Astrocyte (in vitro differentiated cells and primary cell): ENCODE results near the gene YTHDF1. TPM values are rescaled to one million over a fixed set of nuclear protein-coding genes. Genes with fewer than 3 reads are reported as not detected.

Experiments used
- DNase-seq: peaks from one replicate; pipeline ENCODE4 v3.0.0-alpha.2; 2010; ENCODE audit warnings: low read depth
- FAIRE-seq: peaks from 2 replicates; lab custom pipeline; 2011; peaks lifted over from hg19 to GRCh38; lab: Jason Lieb, UNC
- H2AFZ ChIP-seq: 2 replicates; pipeline ENCODE4 v1.6.0; 2012; ENCODE audit warnings: low read depth, low read length, inconsistent platforms
- H3K27ac ChIP-seq: 2 replicates; pipeline ENCODE4 v1.5.1; 2011; ENCODE audit warnings: low read depth, low read length, inconsistent platforms
- H3K27me3 ChIP-seq: 2 replicates; pipeline ENCODE4 v1.6.0; 2011; ENCODE audit warnings: low read length, inconsistent platforms; ENCODE audit not compliant: insufficient read depth
- H3K36me3 ChIP-seq: 2 replicates; pipeline ENCODE4 v1.5.1; 2011; ENCODE audit warnings: low read length, inconsistent platforms; ENCODE audit not compliant: insufficient read depth
- H3K4me1 ChIP-seq: 2 replicates; pipeline ENCODE4 v1.5.1; 2011; ENCODE audit warnings: low read length, inconsistent platforms; ENCODE audit not compliant: insufficient read depth
- H3K4me2 ChIP-seq: 2 replicates; pipeline ENCODE4 v1.6.0; 2012; ENCODE audit warnings: low read length, inconsistent platforms
- H3K4me3 ChIP-seq: 2 replicates; pipeline ENCODE4 v1.5.1; 2011; ENCODE audit warnings: low read depth, mild to moderate bottlenecking, low read length, inconsistent platforms; ENCODE audit not compliant: insufficient read depth
- H3K79me2 ChIP-seq: 2 replicates; pipeline ENCODE4 v1.6.0; 2012; ENCODE audit warnings: mild to moderate bottlenecking, low read length, inconsistent platforms; ENCODE audit not compliant: insufficient read depth
- H3K9ac ChIP-seq: 2 replicates; pipeline ENCODE4 v1.6.0; 2012; ENCODE audit warnings: mild to moderate bottlenecking, low read length, inconsistent platforms
- H3K9me3 ChIP-seq: 2 replicates; pipeline ENCODE4 v1.5.1; 2012; ENCODE audit warnings: low read depth, mild to moderate bottlenecking, low read length, inconsistent platforms; ENCODE audit not compliant: insufficient read depth
- H4K20me1 ChIP-seq: 2 replicates; pipeline ENCODE4 v1.6.0; 2012; ENCODE audit warnings: low read length, inconsistent platforms; ENCODE audit not compliant: insufficient read depth
- H3K27ac Mint-ChIP-seq: one replicate; pipeline ENCODE4 v1.8.0; 2021; ENCODE audit warnings: mild to moderate bottlenecking, mixed read lengths; ENCODE audit not compliant: unreplicated experiment
- H3K27me3 Mint-ChIP-seq: one replicate; pipeline ENCODE4 v1.8.0; 2021; ENCODE audit warnings: low read depth, mixed read lengths; ENCODE audit not compliant: unreplicated experiment
- H3K36me3 Mint-ChIP-seq: one replicate; pipeline ENCODE4 v1.8.0; 2021; ENCODE audit warnings: low read depth, mixed read lengths; ENCODE audit not compliant: unreplicated experiment
- H3K4me1 Mint-ChIP-seq: one replicate; pipeline ENCODE4 v1.8.0; 2021; ENCODE audit warnings: low read depth, mixed read lengths; ENCODE audit not compliant: unreplicated experiment
- H3K4me3 Mint-ChIP-seq: one replicate; pipeline ENCODE4 v1.8.0; 2021; ENCODE audit warnings: mild to moderate bottlenecking, moderate library complexity, mixed read lengths; ENCODE audit not compliant: unreplicated experiment
- H3K9me3 Mint-ChIP-seq: one replicate; pipeline ENCODE4 v1.8.0; 2021; ENCODE audit warnings: mild to moderate bottlenecking, mixed read lengths; ENCODE audit not compliant: unreplicated experiment
- EZH2 ChIP-seq: IDR thresholded peaks from 2 replicates; pipeline ENCODE4 v1.6.1; 2012; ENCODE audit warnings: mild to moderate bottlenecking, low read length, inconsistent platforms; ENCODE audit not compliant: insufficient read depth
- total RNA-seq: library from RNA; stranded (reverse); gene quantifications from 2 replicates; pipeline ENCODE4 v1.2.1, GENCODE V29; 2021
- TF ChIP-seq, protein P1 (sequence below): IDR thresholded peaks from 2 replicates; pipeline ENCODE4 v1.5.1; 2011; ENCODE audit warnings: low read depth, mild to moderate bottlenecking, inconsistent platforms, low read length, moderate library complexity; ENCODE audit not compliant: insufficient read depth

The YTHDF1 gene
- total RNA-seq, 1 donor from 2014 or later: 107 TPM

DNA sequence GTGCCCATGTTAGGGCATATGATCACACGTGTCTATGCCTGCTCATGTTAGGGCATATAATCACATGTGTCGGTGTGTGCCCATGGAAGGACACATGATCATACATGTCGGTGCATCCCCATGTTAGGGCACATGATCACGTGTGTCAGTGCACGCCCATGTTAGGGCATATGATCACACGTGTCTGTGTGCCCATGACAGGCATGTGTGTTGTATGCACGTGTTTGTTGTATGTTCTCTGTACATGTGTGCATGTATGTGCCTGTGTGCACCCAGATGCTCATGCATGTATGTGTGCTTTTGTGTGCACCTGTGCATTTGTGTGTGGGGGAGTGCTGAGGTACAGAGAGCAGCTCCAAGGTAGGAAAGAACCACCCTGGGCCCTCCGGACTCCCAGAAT, 29.8 kb downstream of the YTHDF1 start:
- Histone ChIP-seq H3K27ac (no peak overlapping the region), H3K9ac (no peak overlapping the region), H3K4me1 (no peaks in the 10 kb centered on the region), H3K79me2 (no peaks in the 10 kb centered on the region), H3K4me3 (no peak overlapping the region), H3K4me2 (no peak overlapping the region), H2AFZ (no peak overlapping the region), H3K36me3 (no peaks in the 10 kb centered on the region), H3K27me3 (no peaks in the 10 kb centered on the region), H3K9me3 (peaks cover 5% of the 10 kb centered on the region), H4K20me1 (peaks cover 7% of the 10 kb centered on the region)
- no peak overlapping the region for H3K27ac Mint-ChIP-seq
- H3K27me3 Mint-ChIP-seq: peaks cover 34% of the 10 kb centered on the region
- H3K4me1 Mint-ChIP-seq: peaks cover 6% of the 10 kb centered on the region
- TF ChIP-seq, protein P1, sequence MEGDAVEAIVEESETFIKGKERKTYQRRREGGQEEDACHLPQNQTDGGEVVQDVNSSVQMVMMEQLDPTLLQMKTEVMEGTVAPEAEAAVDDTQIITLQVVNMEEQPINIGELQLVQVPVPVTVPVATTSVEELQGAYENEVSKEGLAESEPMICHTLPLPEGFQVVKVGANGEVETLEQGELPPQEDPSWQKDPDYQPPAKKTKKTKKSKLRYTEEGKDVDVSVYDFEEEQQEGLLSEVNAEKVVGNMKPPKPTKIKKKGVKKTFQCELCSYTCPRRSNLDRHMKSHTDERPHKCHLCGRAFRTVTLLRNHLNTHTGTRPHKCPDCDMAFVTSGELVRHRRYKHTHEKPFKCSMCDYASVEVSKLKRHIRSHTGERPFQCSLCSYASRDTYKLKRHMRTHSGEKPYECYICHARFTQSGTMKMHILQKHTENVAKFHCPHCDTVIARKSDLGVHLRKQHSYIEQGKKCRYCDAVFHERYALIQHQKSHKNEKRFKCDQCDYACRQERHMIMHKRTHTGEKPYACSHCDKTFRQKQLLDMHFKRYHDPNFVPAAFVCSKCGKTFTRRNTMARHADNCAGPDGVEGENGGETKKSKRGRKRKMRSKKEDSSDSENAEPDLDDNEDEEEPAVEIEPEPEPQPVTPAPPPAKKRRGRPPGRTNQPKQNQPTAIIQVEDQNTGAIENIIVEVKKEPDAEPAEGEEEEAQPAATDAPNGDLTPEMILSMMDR: no peak
- no peak for TF ChIP-seq EZH2
- no peak for DNase-seq
- FAIRE-seq: no peak
- H3K4me3 Mint-ChIP-seq: no peak overlapping the region
- no peaks in the 10 kb centered on the region for H3K36me3 Mint-ChIP-seq
- no peaks in the 10 kb centered on the region for H3K9me3 Mint-ChIP-seq

DNA sequence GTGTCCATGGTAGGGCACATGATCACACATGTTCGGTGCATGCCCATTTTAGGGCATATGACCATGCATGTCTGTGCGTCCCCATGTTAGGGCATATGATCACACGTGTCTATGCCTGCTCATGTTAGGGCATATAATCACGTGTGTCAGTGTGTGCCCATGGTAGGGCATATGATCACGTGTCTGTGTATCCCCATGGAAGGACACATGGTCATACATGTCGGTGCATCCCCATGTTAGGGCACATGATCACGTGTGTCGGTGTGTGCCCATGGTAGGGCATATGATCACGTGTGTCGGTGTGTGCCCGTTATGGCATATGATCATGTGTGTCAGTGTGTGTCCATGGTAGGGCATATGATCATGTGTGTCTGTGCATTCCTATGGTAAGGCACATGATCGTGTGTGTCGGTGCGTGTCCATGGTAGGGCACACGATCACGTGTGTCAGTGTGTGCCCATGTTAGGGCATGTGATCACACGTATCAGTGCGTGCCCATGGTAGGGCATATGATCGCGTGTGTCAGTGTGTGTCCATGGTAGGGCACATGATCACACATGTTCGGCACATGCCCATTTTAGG, 30.6 kb downstream of the YTHDF1 start:
- Histone ChIP-seq H3K79me2 (no peaks in the 10 kb centered on the region), H3K9me3 (peaks cover 5% of the 10 kb centered on the region), H3K4me3 (no peak overlapping the region), H3K27me3 (peaks cover under 1% of the 10 kb centered on the region), H3K4me2 (no peak overlapping the region), H3K36me3 (no peaks in the 10 kb centered on the region), H3K27ac (no peak overlapping the region), H3K4me1 (no peaks in the 10 kb centered on the region), H4K20me1 (peaks cover 7% of the 10 kb centered on the region), H2AFZ (no peak overlapping the region), H3K9ac (no peak overlapping the region)
- H3K27me3 Mint-ChIP-seq: peaks cover 41% of the 10 kb centered on the region
- DNase-seq: no peak
- TF ChIP-seq, protein P1: no peak
- TF ChIP-seq EZH2: no peak
- no peak for FAIRE-seq
- H3K4me1 Mint-ChIP-seq: peaks cover 6% of the 10 kb centered on the region
- no peak overlapping the region for H3K27ac Mint-ChIP-seq
- H3K4me3 Mint-ChIP-seq: no peak overlapping the region
- H3K36me3 Mint-ChIP-seq: no peaks in the 10 kb centered on the region
- H3K9me3 Mint-ChIP-seq: no peaks in the 10 kb centered on the region

DNA sequence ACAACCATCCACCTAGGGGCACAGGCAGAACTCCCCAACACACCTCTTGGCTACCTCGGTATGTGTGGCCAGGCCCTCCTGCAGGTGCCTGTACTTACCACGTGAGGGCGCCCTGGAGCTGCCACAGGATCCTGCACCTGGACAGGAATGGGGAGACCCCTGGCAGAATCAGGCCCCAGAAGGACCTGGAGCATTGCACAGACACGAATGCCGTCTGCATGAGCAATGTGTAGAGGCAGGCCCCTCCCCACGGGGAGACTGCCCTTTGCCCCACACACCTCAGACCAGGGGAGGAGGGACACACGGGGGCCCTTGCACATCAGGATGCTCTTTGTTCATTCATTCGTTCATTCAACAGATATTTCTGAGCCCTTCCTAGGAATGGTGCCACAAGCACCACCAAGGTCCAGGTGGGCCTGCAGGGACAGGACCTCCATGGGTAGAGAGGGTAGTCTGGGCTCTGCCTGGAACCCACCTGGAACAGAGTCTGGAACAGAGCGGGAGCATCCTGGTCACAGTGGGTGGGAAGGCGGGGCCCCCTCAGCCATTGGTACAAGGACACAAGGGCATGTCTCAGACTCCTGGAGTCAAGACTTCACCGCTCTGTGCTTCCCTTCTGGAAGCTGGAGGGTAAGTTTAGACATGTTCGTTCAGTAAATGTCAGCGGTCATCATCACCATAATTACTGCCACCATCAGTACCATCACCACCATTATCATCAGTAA, 32.3 kb downstream of the YTHDF1 start:
- Mint-ChIP-seq H3K36me3 (no peaks in the 10 kb centered on the region), H3K4me3 (no peak overlapping the region), H3K9me3 (no peaks in the 10 kb centered on the region), H3K27ac (no peak overlapping the region), H3K4me1 (peaks cover 9% of the 10 kb centered on the region), H3K27me3 (peaks cover 40% of the 10 kb centered on the region)
- H3K27ac ChIP-seq: no peak overlapping the region
- peaks cover 11% of the 10 kb centered on the region for H3K27me3 ChIP-seq
- no peak for TF ChIP-seq EZH2
- TF ChIP-seq, protein P1: peak; percentile 69
- H3K4me3 ChIP-seq: no peak overlapping the region
- H2AFZ ChIP-seq: no peak overlapping the region
- H4K20me1 ChIP-seq: peaks cover 17% of the 10 kb centered on the region
- no peaks in the 10 kb centered on the region for H3K4me1 ChIP-seq
- FAIRE-seq (no peak), DNase-seq (no peak)
- no peak overlapping the region for H3K4me2 ChIP-seq
- H3K36me3 ChIP-seq: no peaks in the 10 kb centered on the region
- H3K79me2 ChIP-seq: no peaks in the 10 kb centered on the region
- H3K9ac ChIP-seq: no peak overlapping the region
- peaks cover 5% of the 10 kb centered on the region for H3K9me3 ChIP-seq
